K562 (cell line): ENCODE results near the gene SLC1A3.

Source experiments
- ARNT ChIP-seq, 2 experiments: fragments of 450-650 bp; IDR thresholded peaks; 2 replicates each; pipeline ENCODE4 v1.6.1; 2016; ENCODE audit warnings: mild to moderate bottlenecking in 1 of 2
- ESRRA ChIP-seq: fragments of 450-650 bp; IDR thresholded peaks from 2 replicates; pipeline ENCODE4 v1.6.1; 2014; ENCODE audit warnings: low read depth, mild to moderate bottlenecking, moderate library complexity, borderline replicate concordance
- HDAC1 ChIP-seq, 2 experiments: fragments of 450-650 bp; IDR thresholded peaks; 2 replicates each; pipeline ENCODE4 v1.6.1; 2016 to 2017; ENCODE audit warnings: inconsistent platforms in 1 of 2, mild to moderate bottlenecking in 1 of 2, moderate library complexity in 1 of 2
- KLF10 ChIP-seq: fragments of 250-450 bp; sonication (Bioruptor Pico); IDR thresholded peaks from 2 replicates; pipeline ENCODE4 v1.6.1; 2021; ENCODE audit warnings: matching md5 sums
- KLF16 ChIP-seq: IDR thresholded peaks from 2 replicates; pipeline ENCODE4 v1.6.1; 2016; ENCODE audit warnings: antibody characterized with exemption
- L3MBTL2 ChIP-seq: fragments of 450-650 bp; IDR thresholded peaks from 2 replicates; pipeline ENCODE4 v1.6.1; 2016; ENCODE audit warnings: mild to moderate bottlenecking, moderate library complexity
- TCF7L2 ChIP-seq: fragments of 150-350 bp; IDR thresholded peaks from 2 replicates; pipeline ENCODE4 v1.6.1; 2016; ENCODE audit warnings: low read depth, mild to moderate bottlenecking, low read length, moderate library complexity
- YY1 ChIP-seq, 3 experiments: IDR thresholded peaks; 2 replicates each; pipeline ENCODE4 v1.6.1; 2011; ENCODE audit warnings: low read length in 2 of 3, mild to moderate bottlenecking in 2 of 3, moderate library complexity in 2 of 3, borderline replicate concordance in 1 of 3, control low read depth in 1 of 3, low read depth in 1 of 3; ENCODE audit not compliant: insufficient read depth in 3 of 3, insufficient replicate concordance in 2 of 3, control insufficient read depth in 1 of 3, insufficient read length in 1 of 3; ENCODE audit errors: extremely low read depth in 1 of 3
- ZC3H4 ChIP-seq: sonication (generic); formaldehyde crosslinking; IDR thresholded peaks from 2 replicates; pipeline ENCODE4 v1.9.0; 2021; ENCODE audit warnings: missing genetic modification reagents, borderline replicate concordance
- ZNF780A ChIP-seq: fragments of 250-450 bp; sonication (Bioruptor Pico); IDR thresholded peaks from 2 replicates; pipeline ENCODE4 v1.5.0; 2021; ENCODE audit warnings: mild to moderate bottlenecking

GRCh38 chr5:36669015-36669651 is 62.7 kb downstream of the SLC1A3 start:
- TF ChIP-seq ESRRA: no peak
- no peak for TF ChIP-seq KLF10 (CRISPR knock-in tag)
- TF ChIP-seq ZC3H4: no peak
- TF ChIP-seq TCF7L2: no peak
- no peak for TF ChIP-seq YY1 (IDR thresholded peaks at IDR 0.05; ENCODE audit: borderline replicate concordance in 1 of 3, control insufficient read depth in 1 of 3, extremely low read depth in 1 of 3, insufficient read depth in 3 of 3, insufficient read length in 1 of 3, insufficient replicate concordance in 2 of 3, low read depth in 1 of 3, low read length in 2 of 3)
- TF ChIP-seq KLF16: no peak
- no peak for TF ChIP-seq ARNT (IDR thresholded peaks at IDR 0.05)
- TF ChIP-seq HDAC1 (IDR thresholded peaks at IDR 0.05): no peak
- no peak for TF ChIP-seq ZNF780A (CRISPR knock-in tag)
- no peak for TF ChIP-seq L3MBTL2
